Omental fat pad (tissue), 4 donors: ENCODE data around the gene USP31. TPM values are rescaled to one million over a fixed set of nuclear protein-coding genes. Genes with fewer than 3 reads are reported as not detected.

Experiments
- ATAC-seq: fragments of 150-250 bp; one replicate; pipeline ENCODE4 v1.9.1; 2016; ENCODE audit warnings: mild to moderate bottlenecking, moderate library complexity; ENCODE audit not compliant: low FRiP score
- DNase-seq: peaks from one replicate; pipeline ENCODE4 v3.0.0-alpha.2; 2019; ENCODE audit warnings: low spot score
- total RNA-seq, 4 donors: library from RNA; depleted of rRNA; stranded (reverse); fragments of >200 nt; gene quantifications; one replicate each; pipeline ENCODE4 v1.1.0, GENCODE V29; 2016
- TF ChIP-seq, protein P1 (sequence below), 3 donors: fragments of 450-650 bp; IDR thresholded peaks; one replicate each; pipeline ENCODE4 v1.5.1; 2016 to 2017; ENCODE audit warnings: antibody characterized with exemption in 3 of 3, mild to moderate bottlenecking in 3 of 3, moderate library complexity in 2 of 3

Gene USP31
- total RNA-seq, 4 donors from 2014 or later, result 12.7 to 17.5 (median 15.9) TPM

DNA sequence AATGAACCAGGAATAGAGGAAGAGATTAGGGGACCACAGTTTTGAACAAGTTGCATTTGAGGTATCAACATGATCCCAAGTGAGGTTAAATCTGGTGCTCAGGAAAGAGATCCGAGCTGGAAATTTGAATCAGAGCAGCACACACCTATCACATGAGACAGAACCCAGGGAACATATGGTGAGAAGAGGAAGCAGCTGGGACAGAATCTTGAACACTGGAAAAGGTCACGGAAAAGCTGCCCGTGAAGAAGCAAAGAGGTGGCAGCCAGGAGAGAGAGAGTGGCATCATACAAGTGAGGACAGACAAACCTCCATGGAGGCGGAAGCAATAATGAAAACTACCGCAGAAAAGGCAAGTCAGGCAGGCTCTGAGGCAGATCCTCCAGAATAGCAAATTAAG lies 36.1 kb downstream of the USP31 start:
- DNase-seq (no peak), ATAC-seq (no peak)
- TF ChIP-seq, protein P1, sequence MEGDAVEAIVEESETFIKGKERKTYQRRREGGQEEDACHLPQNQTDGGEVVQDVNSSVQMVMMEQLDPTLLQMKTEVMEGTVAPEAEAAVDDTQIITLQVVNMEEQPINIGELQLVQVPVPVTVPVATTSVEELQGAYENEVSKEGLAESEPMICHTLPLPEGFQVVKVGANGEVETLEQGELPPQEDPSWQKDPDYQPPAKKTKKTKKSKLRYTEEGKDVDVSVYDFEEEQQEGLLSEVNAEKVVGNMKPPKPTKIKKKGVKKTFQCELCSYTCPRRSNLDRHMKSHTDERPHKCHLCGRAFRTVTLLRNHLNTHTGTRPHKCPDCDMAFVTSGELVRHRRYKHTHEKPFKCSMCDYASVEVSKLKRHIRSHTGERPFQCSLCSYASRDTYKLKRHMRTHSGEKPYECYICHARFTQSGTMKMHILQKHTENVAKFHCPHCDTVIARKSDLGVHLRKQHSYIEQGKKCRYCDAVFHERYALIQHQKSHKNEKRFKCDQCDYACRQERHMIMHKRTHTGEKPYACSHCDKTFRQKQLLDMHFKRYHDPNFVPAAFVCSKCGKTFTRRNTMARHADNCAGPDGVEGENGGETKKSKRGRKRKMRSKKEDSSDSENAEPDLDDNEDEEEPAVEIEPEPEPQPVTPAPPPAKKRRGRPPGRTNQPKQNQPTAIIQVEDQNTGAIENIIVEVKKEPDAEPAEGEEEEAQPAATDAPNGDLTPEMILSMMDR (IDR thresholded peaks at IDR 0.05), result no peak

DNA sequence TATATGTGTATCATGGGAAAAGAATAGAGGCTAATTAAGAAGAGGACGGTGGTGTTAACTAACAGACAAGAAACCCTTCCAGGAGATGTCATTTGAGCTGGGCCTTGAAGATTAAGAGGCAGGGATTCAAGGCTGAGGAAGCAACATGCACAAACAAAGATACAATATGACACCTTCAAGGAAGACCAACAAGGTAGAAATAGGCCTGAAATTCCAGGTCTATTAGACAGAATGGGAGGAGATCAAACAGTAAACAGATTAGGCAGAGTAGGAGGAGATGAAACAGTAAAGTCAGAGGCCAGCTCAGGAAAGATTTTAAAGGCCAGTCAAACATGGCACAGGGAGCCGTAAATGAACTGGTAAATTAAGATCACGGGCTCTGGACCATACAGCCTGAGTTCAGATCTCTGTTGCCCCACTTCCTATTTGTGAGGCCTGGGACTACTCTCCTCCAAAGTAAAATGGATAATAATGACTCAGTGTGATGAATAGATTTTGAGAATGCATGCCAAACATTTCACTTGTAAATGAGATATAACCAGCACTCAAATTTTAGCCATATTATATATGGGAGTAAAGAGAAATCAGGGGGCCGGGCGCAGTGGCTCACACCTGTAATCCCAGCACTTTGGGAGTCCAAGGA lies 38.9 kb downstream of the USP31 start:
- DNase-seq, result no peak
- TF ChIP-seq, protein P1 (IDR thresholded peaks at IDR 0.05), result no peak
- no peak for ATAC-seq

DNA sequence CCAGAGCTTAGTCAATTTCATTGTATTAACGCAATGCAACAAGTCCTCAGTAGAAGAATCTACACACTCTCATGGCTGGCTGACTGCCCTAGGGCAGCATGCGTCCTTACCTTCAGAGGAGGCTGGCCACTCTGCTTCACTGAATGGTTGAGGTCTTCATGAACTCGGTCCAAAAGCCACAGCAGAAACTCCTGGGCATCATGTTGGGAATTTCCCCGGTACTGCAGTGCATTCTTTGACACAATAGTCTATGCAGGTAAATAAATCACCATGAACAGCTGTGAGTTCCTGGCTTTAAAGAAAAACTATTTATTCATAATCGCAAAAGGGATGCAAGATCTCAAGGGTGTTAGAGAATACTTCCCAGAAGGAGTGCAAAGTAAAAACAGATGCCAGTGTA lies 41.3 kb downstream of the USP31 start:
- DNase-seq (no peak), ATAC-seq (no peak)
- TF ChIP-seq, protein P1 (IDR thresholded peaks at IDR 0.05), result no peak

DNA sequence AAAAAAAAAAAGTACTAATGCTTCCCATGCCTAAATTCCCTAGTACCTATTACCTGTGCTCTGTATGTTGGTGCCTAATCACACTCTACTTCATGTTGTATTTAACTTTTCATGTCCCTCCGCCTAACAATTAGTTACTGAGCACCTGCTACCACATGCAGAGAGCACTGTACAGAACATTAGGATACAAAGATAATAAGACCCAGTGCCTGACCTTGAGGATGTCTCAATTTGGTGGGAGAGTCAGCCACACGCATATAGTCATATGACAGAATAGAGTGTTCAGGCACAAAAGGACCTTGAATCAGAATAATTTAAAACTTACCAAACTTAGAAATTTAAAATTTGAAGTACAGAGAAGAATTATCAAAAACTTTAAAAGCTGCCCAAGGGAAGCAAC lies 42.1 kb downstream of the USP31 start:
- DNase-seq (no peak), ATAC-seq (no peak)
- TF ChIP-seq, protein P1 (IDR thresholded peaks at IDR 0.05), result no peak

DNA sequence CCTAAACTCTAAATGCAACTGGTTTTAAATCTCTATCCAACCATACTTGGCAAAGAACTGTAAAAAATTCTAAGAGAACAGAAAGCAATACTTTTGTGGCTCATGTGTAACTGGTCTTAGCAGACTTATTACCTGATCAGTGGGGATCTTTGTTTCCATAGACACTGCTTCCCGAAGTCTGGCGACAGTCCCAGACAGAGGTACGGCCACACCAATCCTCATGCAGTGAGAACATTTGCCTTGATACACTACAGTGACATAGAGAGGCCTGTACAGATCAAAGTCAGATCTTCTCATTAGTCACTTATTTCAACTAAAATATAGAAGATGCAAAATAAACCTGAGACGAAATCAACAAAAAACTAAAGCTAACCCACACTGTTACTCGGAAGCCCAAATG lies 43.9 kb downstream of the USP31 start:
- DNase-seq, result no peak
- no peak for ATAC-seq
- TF ChIP-seq, protein P1 (IDR thresholded peaks at IDR 0.05), result no peak

DNA sequence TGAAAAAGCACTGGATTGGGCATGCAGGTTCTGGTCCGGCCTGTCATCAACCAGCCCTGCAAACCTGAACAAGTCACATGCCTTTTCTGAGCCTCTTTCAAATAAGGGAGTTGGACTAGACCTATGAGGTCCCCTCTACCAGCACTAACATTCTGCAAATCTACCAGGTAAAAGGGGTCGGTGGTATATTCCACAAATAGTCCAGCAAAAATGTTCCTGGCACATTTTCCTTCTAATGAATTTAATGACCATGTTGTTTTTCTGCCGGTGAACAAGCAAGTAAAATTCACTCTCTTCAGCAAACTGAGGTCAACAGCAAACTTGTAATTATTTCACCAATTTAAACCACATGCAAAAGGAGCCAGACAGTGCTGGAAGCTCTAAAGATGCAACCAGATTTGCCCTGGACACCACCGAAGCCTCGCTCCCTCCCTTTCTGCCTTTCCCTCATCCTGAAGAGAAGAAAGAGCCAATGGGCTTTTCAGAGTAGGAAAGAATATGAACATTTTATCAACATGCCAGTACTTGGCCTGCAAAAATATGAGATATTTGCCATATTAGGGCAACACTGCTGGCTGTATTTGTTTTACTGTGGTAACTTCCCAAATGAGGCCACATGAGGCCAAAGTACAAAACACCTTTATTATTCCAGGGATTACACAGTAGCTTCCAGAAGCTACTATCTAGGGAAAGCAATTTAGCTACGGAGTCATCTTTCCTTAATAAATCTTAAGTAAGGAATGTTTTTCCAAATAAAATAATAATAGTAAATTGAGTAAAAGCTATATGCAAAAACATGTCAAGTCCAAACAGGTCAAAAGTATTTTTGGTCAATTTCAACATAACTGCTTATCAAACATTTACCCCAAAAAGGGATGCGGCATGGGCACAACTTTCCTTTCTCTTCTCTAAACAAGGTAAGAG lies 45.0 kb downstream of the USP31 start:
- ATAC-seq (no peak), DNase-seq (no peak)
- TF ChIP-seq, protein P1 (IDR thresholded peaks at IDR 0.05), result no peak
